Neuronal stem cell (in vitro differentiated cells): ENCODE measurements around the gene MTERF4.
A peak's percentile ranks its signal among the peaks of the same experiment; 100 is the strongest.

ENCODE experiments used
- DNase-seq: peaks from one replicate; pipeline ENCODE4 v3.0.0-alpha.2; 2013; ENCODE audit warnings: low spot score
- H2AFZ ChIP-seq: one replicate; pipeline ENCODE4 v1.6.1; 2013; ENCODE audit warnings: mild to moderate bottlenecking, low read length, inconsistent platforms
- H2AK5ac ChIP-seq: 2 replicates; pipeline ENCODE4 v1.6.1; 2013; ENCODE audit warnings: low read depth, mild to moderate bottlenecking, inconsistent platforms, low read length, moderate library complexity, mixed read lengths
- H2BK120ac ChIP-seq: 2 replicates; pipeline ENCODE4 v1.6.1; 2013; ENCODE audit warnings: low read depth, mild to moderate bottlenecking, inconsistent platforms, low read length, moderate library complexity, mixed read lengths
- H2BK12ac ChIP-seq: one replicate; pipeline ENCODE4 v1.6.1; 2013; ENCODE audit warnings: low read length, inconsistent platforms
- H2BK15ac ChIP-seq: 2 replicates; pipeline ENCODE4 v1.6.1; 2013; ENCODE audit warnings: mild to moderate bottlenecking, low read length, inconsistent platforms, mixed read lengths
- H2BK5ac ChIP-seq: one replicate; pipeline ENCODE4 v1.6.1; 2013; ENCODE audit warnings: inconsistent platforms, mild to moderate bottlenecking, low read length, moderate library complexity
- H3K14ac ChIP-seq: one replicate; pipeline ENCODE4 v1.6.1; 2013; ENCODE audit warnings: low read length, inconsistent platforms
- H3K18ac ChIP-seq: 2 replicates; pipeline ENCODE4 v1.6.1; 2013; ENCODE audit warnings: low read length, inconsistent platforms
- H3K23ac ChIP-seq: 2 replicates; pipeline ENCODE4 v1.6.1; 2013; ENCODE audit warnings: low read depth, mild to moderate bottlenecking, mixed read lengths, low read length, inconsistent platforms; ENCODE audit not compliant: poor library complexity
- H3K27ac ChIP-seq: replicated peaks from 3 replicates; pipeline ENCODE4 v1.5.1; 2013; ENCODE audit warnings: low read length, inconsistent platforms
- H3K27me3 ChIP-seq, 3 experiments: 2 replicates each; pipeline ENCODE4 v1.6.1; 2013; ENCODE audit warnings: low read length in 3 of 3, mild to moderate bottlenecking in 2 of 3, inconsistent platforms in 1 of 3, low read depth in 1 of 3, mixed read lengths in 1 of 3, moderate library complexity in 1 of 3; ENCODE audit not compliant: control insufficient read depth in 3 of 3, insufficient read depth in 3 of 3
- H3K36me3 ChIP-seq, 2 donors: replicated peaks in 1 of 2; 2 replicates each; pipeline ENCODE4 v1.6.1; 2013; ENCODE audit warnings: low read length in 2 of 2; ENCODE audit not compliant: control insufficient read depth in 2 of 2, insufficient read depth in 2 of 2
- H3K4ac ChIP-seq: 2 replicates; pipeline ENCODE4 v1.6.1; 2013; ENCODE audit warnings: inconsistent platforms, mild to moderate bottlenecking, low read length, moderate library complexity
- H3K4me1 ChIP-seq, 2 donors: 1 replicate in 1 of 2; 2 replicates in 1 of 2; pipeline ENCODE4 v1.6.1; 2013; ENCODE audit warnings: low read length in 2 of 2, low read depth in 1 of 2; ENCODE audit not compliant: control insufficient read depth in 2 of 2, insufficient read depth in 1 of 2
- H3K4me2 ChIP-seq: one replicate; pipeline ENCODE4 v1.6.1; 2013; ENCODE audit warnings: mild to moderate bottlenecking, low read length, inconsistent platforms; ENCODE audit not compliant: insufficient read depth, poor library complexity, severe bottlenecking
- H3K4me3 ChIP-seq, 2 donors: 2 replicates each; pipeline ENCODE4 v1.5.1; 2013; ENCODE audit warnings: low read length in 2 of 2, mild to moderate bottlenecking in 2 of 2, inconsistent platforms in 1 of 2, moderate library complexity in 1 of 2
- H3K79me1 ChIP-seq: one replicate; pipeline ENCODE4 v1.6.1; 2013; ENCODE audit warnings: low read depth, mild to moderate bottlenecking, inconsistent platforms, low read length, moderate library complexity
- H3K9ac ChIP-seq: one replicate; pipeline ENCODE4 v1.6.1; 2013; ENCODE audit warnings: mild to moderate bottlenecking, low read depth, low read length, inconsistent platforms; ENCODE audit not compliant: poor library complexity
- H3K9me3 ChIP-seq, 2 donors: replicated peaks in 1 of 2; 2 replicates each; pipeline versions ENCODE3 to v1.6.1; 2013; ENCODE audit warnings: low read length in 2 of 2, mild to moderate bottlenecking in 2 of 2, inconsistent platforms in 1 of 2, low read depth in 1 of 2, mixed read lengths in 1 of 2, moderate library complexity in 1 of 2; ENCODE audit not compliant: control insufficient read depth in 2 of 2, insufficient read depth in 1 of 2
- H4K8ac ChIP-seq: one replicate; pipeline ENCODE4 v1.6.1; 2013; ENCODE audit warnings: low read depth, mild to moderate bottlenecking, inconsistent platforms, low read length, moderate library complexity
- H4K91ac ChIP-seq: one replicate; pipeline ENCODE4 v1.6.1; 2013; ENCODE audit warnings: low read length, low read depth, mild to moderate bottlenecking, inconsistent platforms; ENCODE audit not compliant: poor library complexity
- WGBS, 2 donors: extraction: QIAGEN DNeasy Blood & Tissue Kit; methylation state at CpG; one replicate each; pipeline ENCODE4 v1.1.7; 2013; ENCODE audit warnings: missing lambda C conversion rate in 2 of 2, mixed read lengths in 1 of 2; ENCODE audit not compliant: insufficient read length in 2 of 2, insufficient replicate concordance in 1 of 2; ENCODE audit errors: extremely low coverage in 2 of 2; 5-methylcytosine and 5-hydroxymethylcytosine counted together

MTERF4 gene

DNA sequence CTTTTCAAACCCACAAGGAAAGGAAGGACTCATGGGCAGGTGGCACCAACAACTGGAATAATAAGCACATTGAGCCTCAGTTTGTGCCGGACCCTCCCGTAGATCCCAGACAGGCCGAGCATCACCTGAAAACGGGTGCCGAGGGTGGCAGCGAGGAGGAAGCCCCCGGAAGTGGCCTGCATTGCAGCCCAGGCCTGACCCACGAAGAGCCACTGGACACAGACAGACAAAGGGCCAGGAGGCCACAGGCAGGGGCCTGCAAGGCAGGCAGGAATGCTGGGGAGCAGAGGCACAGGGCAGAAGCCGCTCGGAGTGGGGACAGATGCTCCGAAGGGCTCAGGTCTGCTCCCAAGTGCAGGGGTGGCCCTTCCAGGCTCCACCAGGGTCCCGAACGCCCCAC, 31.7 kb downstream of the MTERF4 start:
- H3K4me1 ChIP-seq: peaks cover 6% of the 10 kb centered on the region in 2 donors
- no peak overlapping the region for H2BK5ac ChIP-seq
- no peak for DNase-seq
- H4K8ac ChIP-seq: no peak overlapping the region
- peaks cover 4% of the 10 kb centered on the region for H3K79me1 ChIP-seq
- H3K18ac ChIP-seq: no peak overlapping the region
- H2BK12ac ChIP-seq: no peak overlapping the region
- H3K4me2 ChIP-seq: no peak overlapping the region
- H3K9ac ChIP-seq: no peak overlapping the region
- no peak overlapping the region for H3K14ac ChIP-seq
- no peaks in the 10 kb centered on the region for H3K36me3 ChIP-seq
- H3K27ac ChIP-seq: no peak overlapping the region
- H2BK120ac ChIP-seq: no peak overlapping the region
- H3K4me3 ChIP-seq: no peak overlapping the region
- no peak overlapping the region for H2BK15ac ChIP-seq
- H4K91ac ChIP-seq: no peak overlapping the region
- WGBS, 2 donors: no CpG with 5 or more reads among the region's 13 CpGs
- peaks cover 0 to 37% (median 2%) of the 10 kb centered on the region in 3 experiments for H3K27me3 ChIP-seq
- H3K4ac ChIP-seq: no peak overlapping the region
- no peaks in the 10 kb centered on the region for H3K9me3 ChIP-seq
- no peak overlapping the region for H3K23ac ChIP-seq
- no peak overlapping the region for H2AK5ac ChIP-seq
- peak overlapping the region; percentile 48 for H2AFZ ChIP-seq

GRCh38 chr2:241069821-241070281, 32.2 kb downstream of the MTERF4 start:
- Histone ChIP-seq H3K4me3 (no peak overlapping the region), H2BK120ac (no peak overlapping the region), H4K91ac (no peak overlapping the region), H2AFZ (peak overlapping the region; percentile 48), H2BK5ac (no peak overlapping the region), H3K14ac (no peak overlapping the region), H3K36me3 (no peaks in the 10 kb centered on the region), H3K9me3 (no peaks in the 10 kb centered on the region), H3K27me3 (peaks cover 0 to 42% (median 2%) of the 10 kb centered on the region in 3 experiments), H4K8ac (no peak overlapping the region), H3K9ac (peak overlapping the region; percentile 21), H3K4me1 (peaks cover 6% of the 10 kb centered on the region in 2 donors), H2BK12ac (no peak overlapping the region), H3K18ac (no peak overlapping the region), H2AK5ac (peak overlapping the region; percentile 70), H3K23ac (no peak overlapping the region), H2BK15ac (peak overlapping the region; percentile 75), H3K27ac (no peak overlapping the region), H3K4ac (no peak overlapping the region), H3K4me2 (peak overlapping the region; percentile 11), H3K79me1 (peaks cover 4% of the 10 kb centered on the region)
- WGBS, 2 donors: no CpG with 5 or more reads among the region's 26 CpGs
- no peak for DNase-seq

- Histone ChIP-seq H2BK12ac (no peak overlapping the region), H2BK120ac (no peak overlapping the region), H3K9ac (no peak overlapping the region), H4K91ac (no peak overlapping the region), H3K4me1 (peaks cover 6 to 8% of the 10 kb centered on the region in 2 donors), H3K4me3 (no peak overlapping the region), H2AK5ac (no peak overlapping the region), H2BK5ac (no peak overlapping the region), H3K79me1 (peaks cover 4% of the 10 kb centered on the region), H3K36me3 (no peaks in the 10 kb centered on the region), H3K9me3 (no peaks in the 10 kb centered on the region), H3K23ac (peak overlapping the region; percentile 43), H4K8ac (no peak overlapping the region), H3K4me2 (no peak overlapping the region), H2BK15ac (no peak overlapping the region), H3K4ac (peak overlapping the region; percentile 11), H3K18ac (peak overlapping the region; percentile 17), H3K27ac (no peak overlapping the region), H3K14ac (peak overlapping the region; percentile 56), H3K27me3 (peaks cover 0 to 48% (median 2%) of the 10 kb centered on the region in 3 experiments), H2AFZ (no peak overlapping the region)
- no CpG with 5 or more reads among the region's 28 CpGs for WGBS, 2 donors
- no peak for DNase-seq
Measured at GRCh38 chr2:241068942-241069810, 32.9 kb downstream of the MTERF4 start.

- Histone ChIP-seq H2BK12ac (no peak overlapping the region), H3K4me3 (no peak overlapping the region), H3K4ac (no peak overlapping the region), H3K36me3 (no peaks in the 10 kb centered on the region), H3K23ac (peak overlapping the region; percentile 34), H3K79me1 (peaks cover 4% of the 10 kb centered on the region), H2BK5ac (no peak overlapping the region), H3K18ac (no peak overlapping the region), H2AK5ac (no peak overlapping the region), H3K9me3 (no peaks in the 10 kb centered on the region), H3K9ac (no peak overlapping the region), H3K4me1 (peaks cover 6 to 9% of the 10 kb centered on the region in 2 donors), H4K91ac (no peak overlapping the region), H3K27me3 (peaks cover 0 to 54% (median 2%) of the 10 kb centered on the region in 3 experiments), H3K27ac (no peak overlapping the region), H3K4me2 (no peak overlapping the region), H4K8ac (no peak overlapping the region), H3K14ac (no peak overlapping the region), H2BK120ac (no peak overlapping the region), H2AFZ (no peak overlapping the region), H2BK15ac (no peak overlapping the region)
- WGBS, 2 donors: no CpG with 5 or more reads among the region's 25 CpGs
- DNase-seq: no peak
Measured at GRCh38 chr2:241068136-241068941, 33.7 kb downstream of the MTERF4 start.
